Muscle of leg (tissue), 11 donors: ENCODE measurements around the gene COL5A1. TPM values are rescaled to one million over a fixed set of nuclear protein-coding genes. Genes with fewer than 3 reads are reported as not detected.

Experiments
- DNase-seq: peaks from one replicate; pipeline ENCODE4 v3.0.0; 2013
- H3K27ac ChIP-seq: one replicate; pipeline ENCODE4 v1.5.1; 2013; ENCODE audit warnings: mild to moderate bottlenecking, low read length, control low read depth
- H3K27me3 ChIP-seq: one replicate; pipeline ENCODE4 v1.6.1; 2013; ENCODE audit warnings: low read length; ENCODE audit not compliant: control insufficient read depth, insufficient read depth
- H3K36me3 ChIP-seq: one replicate; pipeline ENCODE4 v1.6.1; 2013; ENCODE audit warnings: low read length; ENCODE audit not compliant: control insufficient read depth, insufficient read depth
- H3K4me1 ChIP-seq: one replicate; pipeline ENCODE4 v1.6.1; 2013; ENCODE audit warnings: low read length; ENCODE audit not compliant: control insufficient read depth, insufficient read depth
- H3K4me3 ChIP-seq: one replicate; pipeline ENCODE4 v1.5.1; 2013; ENCODE audit warnings: low read length, control low read depth
- H3K9me3 ChIP-seq: replicated peaks from 2 replicates; pipeline ENCODE4 v1.6.1; 2013; ENCODE audit warnings: low read depth, low read length; ENCODE audit not compliant: control insufficient read depth
- WGBS: methylation state at CpG from one replicate; pipeline ENCODE4 v1.1.5; 2013; ENCODE audit warnings: missing lambda C conversion rate; ENCODE audit not compliant: insufficient coverage; 5-methylcytosine and 5-hydroxymethylcytosine counted together
- polyA plus RNA-seq, 8 donors: library from polyadenylated mRNA; unstranded; fragments of 120-200 nt; gene quantifications; one replicate each; pipeline versions ENCODE4 v1.2.1 to v1.2.3, GENCODE V29; 2013; ENCODE audit warnings: inconsistent platforms in 1 of 8, low replicate concordance in 1 of 8; ENCODE audit not compliant: insufficient read length in 8 of 8, insufficient read depth in 1 of 8
- total RNA-seq: library from RNA; stranded (reverse); fragments of 120-200 nt; gene quantifications from one replicate; pipeline ENCODE4 v1.2.4, GENCODE V29; 2013

The COL5A1 gene
- total and polyA plus RNA-seq, 9 donors: 293 to 921 (median 564) TPM

DNA sequence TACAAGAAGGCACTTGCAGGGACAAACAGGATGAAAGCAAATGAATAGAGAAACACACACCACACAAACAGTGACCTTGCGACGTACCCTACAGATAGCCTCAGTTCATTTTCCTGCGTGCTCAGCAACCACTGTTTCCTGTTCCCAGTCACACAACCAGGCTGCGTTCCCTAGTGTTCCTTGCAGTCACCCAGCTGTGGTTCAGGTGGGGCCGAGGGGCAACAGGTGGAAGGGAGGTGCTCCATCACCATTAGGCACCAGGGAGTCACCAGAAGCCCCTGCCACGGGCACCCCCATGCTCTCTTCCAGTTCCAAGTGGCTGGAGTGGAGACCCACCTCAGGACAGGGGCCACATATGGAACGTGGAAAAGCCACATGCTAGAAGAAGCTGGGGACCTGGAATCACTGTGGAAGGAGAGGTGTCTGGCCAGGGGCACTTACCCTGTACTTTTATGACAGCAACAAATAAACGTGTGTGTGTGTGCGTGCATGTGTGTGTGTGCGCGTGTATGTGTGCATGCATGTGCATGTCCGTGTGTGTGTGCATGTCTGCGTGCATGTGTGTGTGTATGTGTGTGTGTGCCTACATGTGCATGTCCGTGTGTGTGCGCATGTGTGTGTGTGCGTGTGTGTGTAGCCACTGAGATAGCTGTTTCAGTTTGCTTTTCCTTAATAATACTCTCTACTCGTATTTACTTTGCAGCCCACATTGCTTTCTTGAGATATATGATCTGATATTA lies 220.2 kb downstream of the COL5A1 start:
- no peak for DNase-seq
- WGBS: 85% methylated on average over 8 of the region's 17 CpGs
- H3K9me3 ChIP-seq: peaks cover 8% of the 10 kb centered on the region
- no peak overlapping the region for H3K4me3 ChIP-seq
- no peak overlapping the region for H3K27ac ChIP-seq
- peaks cover 9% of the 10 kb centered on the region for H3K4me1 ChIP-seq
- H3K27me3 ChIP-seq: peaks cover 3% of the 10 kb centered on the region
- no peaks in the 10 kb centered on the region for H3K36me3 ChIP-seq

DNA sequence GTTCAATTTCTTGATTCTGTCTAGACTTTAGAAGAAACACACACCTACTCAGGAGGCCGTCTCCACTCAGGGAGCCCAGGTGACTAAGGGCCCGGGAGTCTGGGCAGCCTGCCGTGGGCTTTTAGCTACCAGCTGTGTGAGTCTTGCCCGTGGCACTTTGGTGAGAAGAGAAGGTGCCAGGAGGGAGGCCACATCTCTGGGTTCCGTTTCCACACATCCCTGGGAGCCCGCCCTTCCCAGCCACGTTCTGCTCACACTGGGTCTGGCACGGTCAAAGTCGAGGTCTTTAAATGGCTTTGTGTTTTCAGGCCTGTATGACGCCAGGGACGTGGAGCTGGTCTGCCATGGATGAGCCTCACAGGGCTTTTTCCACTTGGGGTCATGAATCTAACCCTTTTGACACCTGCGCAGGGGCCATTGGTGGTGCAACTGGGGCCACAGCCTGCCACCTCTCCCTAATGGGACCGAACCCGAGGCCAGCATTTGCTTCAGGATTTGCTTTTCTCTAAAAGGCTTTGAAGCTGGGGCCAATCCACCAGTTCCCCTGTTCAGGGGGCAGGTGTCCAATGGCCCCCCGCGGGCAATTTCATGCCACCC lies 221.8 kb downstream of the COL5A1 start:
- peaks cover 9% of the 10 kb centered on the region for H3K4me1 ChIP-seq
- H3K27ac ChIP-seq: no peak overlapping the region
- no peak for DNase-seq
- H3K36me3 ChIP-seq: no peaks in the 10 kb centered on the region
- 72% methylated on average over 14 of the region's 16 CpGs for WGBS
- no peak overlapping the region for H3K4me3 ChIP-seq
- H3K9me3 ChIP-seq: peaks cover 5% of the 10 kb centered on the region
- H3K27me3 ChIP-seq: peaks cover 1% of the 10 kb centered on the region

DNA sequence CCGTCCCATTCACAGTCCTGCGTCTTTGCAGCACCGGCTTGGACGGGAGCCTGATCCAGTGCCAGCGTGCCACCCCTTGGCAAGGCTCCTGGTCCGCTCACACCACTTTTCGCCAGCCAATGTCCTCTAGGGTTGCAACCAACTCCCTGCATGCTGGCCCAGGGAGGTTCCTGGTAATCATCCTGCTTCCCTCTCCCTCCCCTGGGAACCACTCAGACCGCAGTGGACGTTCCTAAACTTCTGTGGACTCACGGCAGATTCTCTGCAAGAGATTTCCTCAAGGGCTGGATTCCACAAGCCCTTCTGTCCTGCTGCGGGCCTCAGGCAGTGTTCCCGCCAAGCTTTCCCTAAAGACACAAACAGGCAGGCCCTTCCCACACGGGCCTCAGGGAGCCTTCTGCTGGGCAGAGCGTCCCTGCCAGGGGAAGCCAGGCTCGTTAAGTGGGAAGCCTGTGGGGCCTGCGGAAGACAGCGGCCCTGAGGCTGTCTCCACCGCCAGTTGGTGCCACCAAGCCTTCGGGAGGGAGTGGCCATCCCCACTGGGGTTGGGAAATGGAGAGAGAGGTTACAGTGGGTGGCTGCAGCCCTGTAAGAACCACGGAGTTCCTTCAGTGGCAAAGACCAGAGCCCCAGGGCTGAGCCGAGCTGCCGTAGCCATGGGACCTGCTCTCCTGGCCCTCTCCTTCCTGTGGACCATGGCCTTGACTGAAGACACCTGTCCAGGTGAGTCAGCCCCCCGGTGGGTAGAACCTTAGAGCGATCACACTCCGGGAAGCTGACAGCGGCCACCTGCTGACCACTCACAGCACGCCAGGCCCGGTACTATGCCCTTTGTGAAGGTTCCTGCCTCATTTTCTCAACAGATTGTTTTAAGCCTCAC lies 222.6 kb downstream of the COL5A1 start:
- no peak for DNase-seq
- WGBS: 59% methylated on average over 26 of the region's 28 CpGs
- Histone ChIP-seq H3K4me1 (peaks cover 9% of the 10 kb centered on the region), H3K36me3 (no peaks in the 10 kb centered on the region), H3K27me3 (no peaks in the 10 kb centered on the region), H3K27ac (no peak overlapping the region), H3K9me3 (peaks cover 5% of the 10 kb centered on the region), H3K4me3 (no peak overlapping the region)

DNA sequence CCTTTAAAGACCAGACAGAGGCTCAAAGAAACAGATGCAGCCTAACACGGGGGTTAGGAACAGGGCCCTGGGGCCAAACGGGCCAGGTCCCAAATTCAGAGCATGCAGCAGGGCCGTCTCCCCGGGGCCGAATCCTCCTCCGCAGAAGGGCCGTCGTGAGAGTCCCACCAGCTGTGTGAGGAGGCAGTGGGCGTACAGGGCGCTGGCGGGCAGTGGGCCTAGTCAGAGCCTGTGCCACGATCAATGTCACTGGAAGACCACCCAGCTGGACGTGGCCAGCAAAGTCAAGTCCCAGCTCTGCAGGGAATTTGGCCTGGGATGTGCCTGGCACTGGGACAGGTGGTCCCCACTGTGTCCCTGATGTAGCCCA lies 223.2 kb downstream of the COL5A1 start:
- WGBS: 84% methylated on average over 13 of the region's 13 CpGs
- no peaks in the 10 kb centered on the region for H3K36me3 ChIP-seq
- H3K9me3 ChIP-seq: peaks cover 5% of the 10 kb centered on the region
- H3K4me1 ChIP-seq: peaks cover 9% of the 10 kb centered on the region
- H3K4me3 ChIP-seq: no peak overlapping the region
- no peaks in the 10 kb centered on the region for H3K27me3 ChIP-seq
- H3K27ac ChIP-seq: no peak overlapping the region
- no peak for DNase-seq

DNA sequence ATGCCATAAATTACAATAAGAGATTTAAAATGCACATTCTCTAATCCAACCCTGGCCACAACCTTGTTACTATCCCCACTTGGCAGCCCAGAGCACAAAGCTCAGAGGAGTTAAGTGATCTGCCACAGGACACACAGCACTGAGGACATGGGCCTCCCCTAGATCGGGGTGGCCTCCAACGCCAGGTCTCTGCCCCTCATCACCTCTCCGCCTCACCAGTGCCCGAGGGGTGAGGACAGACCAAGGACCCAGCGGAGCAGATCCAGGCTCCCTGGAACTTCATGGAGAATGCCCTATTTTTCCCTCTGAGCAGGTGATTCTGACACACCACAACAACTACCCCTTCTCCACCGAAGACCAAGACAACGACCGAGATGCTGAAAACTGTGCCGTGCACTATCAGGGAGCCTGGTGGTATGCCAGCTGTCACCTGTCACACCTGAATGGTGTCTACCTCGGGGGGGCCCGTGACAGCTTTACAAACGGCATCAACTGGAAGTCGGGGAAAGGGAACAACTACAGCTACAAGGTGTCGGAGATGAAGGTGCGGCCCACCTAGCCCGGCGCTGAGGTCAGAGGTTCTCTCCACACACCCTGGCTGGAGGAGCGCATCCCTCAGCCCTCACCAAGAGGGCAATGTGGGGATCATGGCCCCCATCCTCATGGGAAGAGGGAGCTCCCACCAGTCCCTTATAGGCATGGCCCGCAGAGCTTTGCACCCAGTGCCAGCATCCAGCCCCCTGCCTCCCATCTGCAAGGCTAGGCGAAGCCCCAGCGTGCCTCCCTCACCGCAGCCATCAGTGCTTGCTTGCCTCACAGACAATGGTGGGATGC lies 226.5 kb downstream of the COL5A1 start:
- no peaks in the 10 kb centered on the region for H3K9me3 ChIP-seq
- H3K36me3 ChIP-seq: no peaks in the 10 kb centered on the region
- 93% methylated on average over 20 of the region's 22 CpGs for WGBS
- peaks cover 4% of the 10 kb centered on the region for H3K27me3 ChIP-seq
- no peak overlapping the region for H3K4me3 ChIP-seq
- DNase-seq: no peak
- H3K27ac ChIP-seq: no peak overlapping the region
- H3K4me1 ChIP-seq: peaks cover 9% of the 10 kb centered on the region

DNA sequence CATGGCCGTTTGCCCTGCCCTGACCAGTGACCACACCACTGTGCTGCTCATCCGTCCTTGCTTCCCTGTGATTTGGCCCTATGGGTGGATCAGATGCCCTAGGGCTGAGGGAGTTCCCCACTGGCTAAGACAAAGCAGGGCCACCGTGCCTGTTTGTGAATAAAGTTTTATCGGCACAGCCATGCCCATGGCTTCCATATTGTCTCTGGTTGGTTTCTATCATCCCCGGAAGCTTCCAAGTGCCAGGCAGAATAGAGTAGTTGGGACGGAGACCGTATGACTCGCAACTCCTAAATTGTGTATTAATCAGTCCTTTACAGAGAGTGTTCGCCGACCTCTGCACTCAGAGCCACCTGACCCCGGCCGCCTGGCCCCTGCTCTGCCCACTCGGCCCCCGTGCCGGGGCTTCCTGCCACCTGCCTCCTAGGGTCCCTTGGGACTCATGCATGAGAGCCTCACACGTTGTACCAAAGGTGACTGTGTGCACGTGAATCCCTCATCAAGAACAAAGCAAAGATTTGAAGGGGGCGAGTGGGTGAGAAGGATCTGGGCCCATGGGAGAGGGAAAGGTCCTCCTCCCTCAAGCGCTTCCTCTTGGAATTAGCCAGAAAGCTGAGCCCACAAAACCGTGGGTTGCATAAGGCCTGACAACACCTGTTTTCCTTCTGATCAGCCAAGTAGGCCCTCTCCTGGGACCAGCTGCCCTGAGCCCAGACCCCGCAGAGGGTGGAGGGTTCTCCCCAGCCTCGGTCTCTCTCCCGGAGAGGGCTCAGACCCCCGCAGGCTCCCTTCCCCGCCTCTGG lies 227.3 kb downstream of the COL5A1 start:
- Histone ChIP-seq H3K27me3 (peaks cover 4% of the 10 kb centered on the region), H3K36me3 (no peaks in the 10 kb centered on the region), H3K4me1 (peaks cover 6% of the 10 kb centered on the region), H3K9me3 (no peaks in the 10 kb centered on the region), H3K27ac (no peak overlapping the region), H3K4me3 (no peak overlapping the region)
- no peak for DNase-seq
- 65% methylated on average over 20 of the region's 25 CpGs for WGBS

DNA sequence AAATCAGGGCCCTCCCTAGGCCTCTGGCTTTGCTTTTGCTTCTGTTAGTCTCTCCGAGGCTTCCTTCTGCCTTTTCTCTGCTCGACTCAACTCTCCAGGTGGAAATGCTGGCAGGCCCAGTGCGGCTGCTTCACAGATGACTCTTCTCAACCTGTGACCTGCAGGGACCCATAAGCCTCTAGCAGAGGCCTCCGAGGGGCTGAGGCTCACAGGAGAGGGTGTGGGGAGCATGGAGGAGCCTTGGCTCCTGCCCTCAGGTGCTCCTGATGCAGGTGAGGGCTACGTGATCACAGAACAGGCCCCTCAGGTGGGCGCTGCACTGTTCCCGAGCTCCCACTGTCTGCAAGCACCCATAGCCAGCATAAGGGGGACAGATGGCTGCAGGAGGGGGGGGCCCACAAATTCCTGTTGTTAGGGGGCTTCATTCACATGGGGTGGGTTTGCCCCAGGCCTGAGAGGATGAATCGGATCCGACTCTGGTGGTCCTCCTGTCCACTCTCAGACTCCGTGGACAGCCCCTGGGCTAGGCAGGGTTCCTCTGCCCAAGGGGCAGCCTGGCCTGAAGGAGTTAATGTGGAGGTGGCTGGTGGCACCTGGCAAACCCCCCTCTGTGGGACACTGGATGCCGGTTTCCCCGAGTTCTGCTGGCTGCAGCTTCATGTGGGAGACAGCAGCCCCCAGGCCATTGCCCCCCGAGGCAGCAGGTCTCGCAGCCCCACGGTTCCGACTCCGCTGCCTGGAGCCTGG lies 228.1 kb downstream of the COL5A1 start:
- H3K27me3 ChIP-seq: peaks cover 4% of the 10 kb centered on the region
- H3K27ac ChIP-seq: no peak overlapping the region
- no peak overlapping the region for H3K4me3 ChIP-seq
- no peak for DNase-seq
- H3K4me1 ChIP-seq: no peaks in the 10 kb centered on the region
- whole genome bisulfite sequencing: 63% methylated on average over 14 of the region's 17 CpGs
- no peaks in the 10 kb centered on the region for H3K9me3 ChIP-seq
- H3K36me3 ChIP-seq: no peaks in the 10 kb centered on the region

DNA sequence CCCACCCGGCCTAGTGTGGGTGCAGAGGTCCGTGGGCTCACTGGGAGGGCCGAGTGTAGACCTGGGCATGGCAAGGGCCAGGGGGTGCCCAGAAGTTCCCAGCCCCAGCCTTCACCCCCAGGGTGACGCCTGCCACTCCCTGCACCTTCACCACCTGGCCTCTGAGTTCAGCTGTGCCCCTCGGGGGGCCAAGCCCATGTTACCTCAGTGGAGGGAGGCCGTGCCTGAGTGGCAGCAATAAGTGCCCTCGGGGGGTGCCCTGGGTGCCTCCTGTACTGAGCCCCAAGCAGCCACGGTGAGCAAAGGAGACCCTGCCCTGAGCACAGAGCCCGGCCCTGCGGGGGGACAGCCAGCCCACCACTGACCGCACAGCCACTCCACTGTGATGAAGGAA lies 228.7 kb downstream of the COL5A1 start:
- WGBS: 81% methylated on average over 7 of the region's 11 CpGs
- Histone ChIP-seq H3K27me3 (peaks cover 4% of the 10 kb centered on the region), H3K4me1 (no peaks in the 10 kb centered on the region), H3K36me3 (no peaks in the 10 kb centered on the region), H3K9me3 (no peaks in the 10 kb centered on the region), H3K27ac (no peak overlapping the region), H3K4me3 (no peak overlapping the region)
- no peak for DNase-seq
